Thymus (tissue), 11 donors: ENCODE data around the gene CDH4. TPM values are rescaled to one million over a fixed set of nuclear protein-coding genes. Genes with fewer than 3 reads are reported as not detected.

Experiments
- DNase-seq, 9 donors: peaks; one replicate each; pipeline ENCODE4 v3.0.0-alpha.2; 2013; ENCODE audit warnings: low spot score in 9 of 9, low read depth in 6 of 9, missing footprints in 1 of 9
- H3K27ac ChIP-seq, 2 donors: one replicate each; pipeline ENCODE4 v1.5.1; 2013; ENCODE audit warnings: control low read depth in 1 of 2, low read depth in 1 of 2, low read length in 1 of 2, mild to moderate bottlenecking in 1 of 2, moderate library complexity in 1 of 2
- H3K27me3 ChIP-seq, 2 donors: one replicate each; pipeline ENCODE4 v1.5.1; 2013; ENCODE audit warnings: low read length in 1 of 2; ENCODE audit not compliant: control insufficient read depth in 2 of 2, insufficient read depth in 1 of 2
- H3K36me3 ChIP-seq, 2 donors: one replicate each; pipeline ENCODE4 v1.5.1; 2013; ENCODE audit warnings: low read length in 1 of 2, mild to moderate bottlenecking in 1 of 2, moderate library complexity in 1 of 2; ENCODE audit not compliant: control insufficient read depth in 2 of 2, insufficient read depth in 2 of 2
- H3K4me1 ChIP-seq, 2 donors: one replicate each; pipeline ENCODE4 v1.5.1; 2013; ENCODE audit warnings: low read length in 2 of 2; ENCODE audit not compliant: control insufficient read depth in 2 of 2, insufficient read depth in 2 of 2
- H3K4me3 ChIP-seq, 2 donors: one replicate each; pipeline ENCODE4 v1.5.1; 2013; ENCODE audit warnings: low read length in 2 of 2, control low read depth in 1 of 2, mild to moderate bottlenecking in 1 of 2
- H3K9me3 ChIP-seq, 2 donors: one replicate each; pipeline ENCODE4 v1.5.1; 2013; ENCODE audit warnings: low read length in 1 of 2, mild to moderate bottlenecking in 1 of 2; ENCODE audit not compliant: control insufficient read depth in 2 of 2, insufficient read depth in 1 of 2
- WGBS: extraction: QIAGEN DNeasy Blood & Tissue Kit; methylation state at CpG from one replicate; pipeline ENCODE4 v1.1.7; 2013; 5-methylcytosine and 5-hydroxymethylcytosine counted together
- polyA plus RNA-seq: library from polyadenylated mRNA; stranded (reverse); fragments of 200-250 nt; gene quantifications from one replicate; pipeline ENCODE4 v1.2.3, GENCODE V29; 2013
- total RNA-seq: library from RNA; stranded (reverse); fragments of 120-200 nt; gene quantifications from one replicate; pipeline ENCODE4 v1.2.4, GENCODE V29; 2013
- donor health status: healthy.

The CDH4 gene
- total and polyA plus RNA-seq, 2 donors, result 0.34 to 0.61 TPM

- Histone ChIP-seq H3K9me3 (peaks cover 0 to 10% of the 10 kb centered on the region in 2 donors), H3K4me1 (no peaks in the 10 kb centered on the region), H3K4me3 (no peak overlapping the region), H3K36me3 (no peaks in the 10 kb centered on the region), H3K27me3 (no peaks in the 10 kb centered on the region), H3K27ac (no peak overlapping the region)
- no peak for DNase-seq
- 93% methylated on average over 16 of the region's 16 CpGs for WGBS
Observed at GRCh38 chr20:61702246-61702645, 450.2 kb downstream of the CDH4 start.

GRCh38 chr20:61704661-61705060 is 452.6 kb downstream of the CDH4 start:
- 97% methylated on average over 7 of the region's 7 CpGs for WGBS
- Histone ChIP-seq H3K27me3 (no peaks in the 10 kb centered on the region), H3K9me3 (peaks cover 0 to 6% of the 10 kb centered on the region in 2 donors)

GRCh38 chr20:61705386-61706258 is 453.6 kb downstream of the CDH4 start:
- 92% methylated on average over 26 of the region's 26 CpGs for WGBS
- Histone ChIP-seq H3K4me3 (no peak overlapping the region), H3K9me3 (peaks cover 0 to 6% of the 10 kb centered on the region in 2 donors), H3K36me3 (no peaks in the 10 kb centered on the region), H3K27me3 (no peaks in the 10 kb centered on the region), H3K27ac (no peak overlapping the region), H3K4me1 (no peaks in the 10 kb centered on the region)
- no peak for DNase-seq

More at GRCh38 chr20:61704661-61705060, 452.6 kb downstream of the CDH4 start:
- DNase-seq, result no peak
- no peak overlapping the region for H3K27ac ChIP-seq
- no peaks in the 10 kb centered on the region for H3K36me3 ChIP-seq
- H3K4me3 ChIP-seq, result no peak overlapping the region
- H3K4me1 ChIP-seq, result no peaks in the 10 kb centered on the region

DNA sequence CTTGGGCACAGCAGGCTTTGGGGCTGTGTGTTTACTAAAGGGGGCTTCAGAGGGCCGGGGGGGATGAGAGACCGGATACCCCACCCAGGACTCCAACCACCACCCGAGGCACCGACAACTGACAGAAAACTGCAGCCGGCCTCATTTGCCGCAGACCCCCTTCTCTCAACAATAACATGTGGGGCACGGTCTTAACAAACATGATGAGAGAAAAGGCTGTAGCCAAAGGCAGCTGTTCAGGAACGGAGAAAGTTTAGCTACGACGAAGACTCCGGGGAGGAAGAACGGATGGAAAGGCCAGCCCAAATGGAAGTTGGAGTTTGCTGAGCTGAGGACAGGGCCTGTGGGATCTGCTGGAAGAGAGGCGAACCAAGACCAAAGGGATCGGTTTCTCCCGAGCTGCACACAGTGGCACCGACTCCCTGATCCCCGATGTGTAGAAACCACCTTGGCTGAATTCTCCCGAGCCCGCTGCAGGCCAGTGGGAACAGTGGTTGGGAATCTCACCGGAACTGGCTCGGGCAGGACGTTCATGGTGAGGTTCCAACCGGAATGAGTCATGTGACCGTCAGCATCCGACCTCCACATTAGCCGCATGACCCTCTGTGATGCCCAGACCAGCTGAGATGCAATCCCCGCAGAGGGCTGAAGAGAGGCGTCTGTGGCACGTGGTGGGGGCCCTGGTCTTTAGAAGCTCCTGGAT is 454.3 kb downstream of the CDH4 start:
- Histone ChIP-seq H3K27ac (no peak overlapping the region), H3K4me1 (no peaks in the 10 kb centered on the region), H3K9me3 (peaks cover 0 to 6% of the 10 kb centered on the region in 2 donors), H3K4me3 (no peak overlapping the region), H3K36me3 (no peaks in the 10 kb centered on the region), H3K27me3 (no peaks in the 10 kb centered on the region)
- 91% methylated on average over 29 of the region's 29 CpGs for WGBS
- DNase-seq, result no peak

- 96% methylated on average over 11 of the region's 11 CpGs for WGBS
- no peak for DNase-seq
- H3K27me3 ChIP-seq, result no peaks in the 10 kb centered on the region
Observed at GRCh38 chr20:61708891-61709290, 456.8 kb downstream of the CDH4 start.

GRCh38 chr20:61710108-61710507 is 458.0 kb downstream of the CDH4 start:
- no peaks in the 10 kb centered on the region for H3K4me1 ChIP-seq
- H3K36me3 ChIP-seq, result no peaks in the 10 kb centered on the region
- WGBS, result 95% methylated on average over 8 of the region's 8 CpGs
- no peaks in the 10 kb centered on the region for H3K27me3 ChIP-seq
- no peak overlapping the region for H3K27ac ChIP-seq
- peaks cover 0 to 10% of the 10 kb centered on the region in 2 donors for H3K9me3 ChIP-seq
- no peak for DNase-seq
- H3K4me3 ChIP-seq, result no peak overlapping the region

More at GRCh38 chr20:61708891-61709290, 456.8 kb downstream of the CDH4 start:
- Histone ChIP-seq H3K4me3 (no peak overlapping the region), H3K27ac (no peak overlapping the region), H3K9me3 (peaks cover 0 to 10% of the 10 kb centered on the region in 2 donors), H3K4me1 (no peaks in the 10 kb centered on the region), H3K36me3 (no peaks in the 10 kb centered on the region)

- no peak for DNase-seq
- WGBS, result 60% methylated on average over 9 of the region's 9 CpGs
- no peaks in the 10 kb centered on the region for H3K36me3 ChIP-seq
Observed at GRCh38 chr20:61712688-61713087, 460.6 kb downstream of the CDH4 start.

DNA sequence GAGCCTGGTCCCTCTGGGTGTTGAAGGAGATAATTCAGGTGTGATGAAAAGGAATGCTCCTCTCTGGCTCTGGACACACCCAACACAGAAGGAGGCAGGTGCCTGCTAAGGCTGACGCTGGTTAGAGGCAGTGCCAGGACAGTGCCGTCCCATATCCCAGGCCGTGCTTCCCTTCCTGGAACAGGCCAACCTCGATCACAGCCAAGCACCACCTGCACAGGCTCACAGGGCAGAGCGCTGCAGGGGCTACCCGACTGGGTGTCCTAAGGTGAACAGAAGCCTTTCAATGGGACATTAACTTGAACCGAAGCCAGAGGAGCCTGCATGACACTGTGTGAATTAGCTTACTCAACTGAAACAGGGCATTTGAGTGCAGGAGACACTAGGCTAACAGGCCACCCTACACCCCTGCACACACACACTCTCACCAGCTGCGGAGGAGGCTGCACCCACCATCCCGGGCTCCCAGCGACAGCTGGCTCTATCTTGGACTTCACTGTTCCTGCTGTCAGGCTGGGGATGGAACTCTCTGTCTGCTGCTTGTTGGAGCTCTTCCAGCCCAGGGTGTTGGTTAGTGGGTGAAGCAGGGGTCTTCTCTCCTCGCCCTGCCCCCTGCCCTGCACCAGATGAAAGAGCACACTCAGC is 466.4 kb downstream of the CDH4 start:
- H3K36me3 ChIP-seq, result no peaks in the 10 kb centered on the region
- DNase-seq, result no peak
- H3K4me3 ChIP-seq, result no peak overlapping the region
- 93% methylated on average over 11 of the region's 11 CpGs for WGBS
- peaks cover 16% of the 10 kb centered on the region in 2 donors for H3K9me3 ChIP-seq
- H3K27ac ChIP-seq, result no peak overlapping the region
- H3K27me3 ChIP-seq, result peaks cover 0 to 4% of the 10 kb centered on the region in 2 donors
- H3K4me1 ChIP-seq, result no peaks in the 10 kb centered on the region

More at GRCh38 chr20:61712688-61713087, 460.6 kb downstream of the CDH4 start:
- Histone ChIP-seq H3K27me3 (no peaks in the 10 kb centered on the region), H3K4me1 (no peaks in the 10 kb centered on the region), H3K4me3 (no peak overlapping the region), H3K9me3 (peaks cover 14 to 16% of the 10 kb centered on the region in 2 donors), H3K27ac (no peak overlapping the region)
